ENCODE results near the gene RNLS. TPM values are rescaled to one million over a fixed set of nuclear protein-coding genes. Genes with fewer than 3 reads are reported as not detected.
"Not testable (repeated sequence)": the region's sequence is repeated elsewhere in the genome, so short reads cannot be mapped to it uniquely, and the experiment has no call there.

RNLS gene
- total RNA-seq, 1 donor from 2014 or later: 2.1 TPM

- Mint-ChIP-seq H3K36me3 (ENCODE audit: low read depth) (no peaks in the 10 kb centered on the region), H3K27ac (no peak overlapping the region), H3K27me3 (peaks cover 8% of the 10 kb centered on the region), H3K4me3 (no peak overlapping the region), H3K9me3 (peaks cover 6% of the 10 kb centered on the region), H3K4me1 (no peaks in the 10 kb centered on the region)
- DNase-seq: no peak
- intact Hi-C loops (cut with micrococcal nuclease): no loop called here
Observed at GRCh38 chr10:88497913-88498312, 85.2 kb downstream of the RNLS start.

GRCh38 chr10:88494537-88494936 lies 88.6 kb downstream of the RNLS start:
- intact Hi-C loops (cut with micrococcal nuclease): no loop called here
- H3K27ac Mint-ChIP-seq: no peak overlapping the region
- no peak overlapping the region for H3K4me3 Mint-ChIP-seq
- peaks cover 5% of the 10 kb centered on the region for H3K27me3 Mint-ChIP-seq
- H3K9me3 Mint-ChIP-seq: peaks cover 3% of the 10 kb centered on the region
- H3K36me3 Mint-ChIP-seq (ENCODE audit: low read depth): no peaks in the 10 kb centered on the region
- no peak for DNase-seq
- no peaks in the 10 kb centered on the region for H3K4me1 Mint-ChIP-seq

GRCh38 chr10:88493691-88494483 lies 89.2 kb downstream of the RNLS start:
- Mint-ChIP-seq H3K4me3 (no peak overlapping the region), H3K27me3 (peaks cover 5% of the 10 kb centered on the region), H3K4me1 (no peaks in the 10 kb centered on the region), H3K36me3 (ENCODE audit: low read depth) (no peaks in the 10 kb centered on the region), H3K27ac (no peak overlapping the region), H3K9me3 (peaks cover 3% of the 10 kb centered on the region)
- intact Hi-C loops (cut with micrococcal nuclease): no loop called here
- no peak for DNase-seq

- intact Hi-C loops (cut with micrococcal nuclease): no loop called here
Observed at GRCh38 chr10:88491314-88491713, 91.8 kb downstream of the RNLS start.

GRCh38 chr10:88490231-88490980 lies 92.7 kb downstream of the RNLS start:
- no peak for DNase-seq
- peaks cover 7% of the 10 kb centered on the region for H3K9me3 Mint-ChIP-seq
- peaks cover 2% of the 10 kb centered on the region for H3K27me3 Mint-ChIP-seq
- H3K36me3 Mint-ChIP-seq (ENCODE audit: low read depth): peaks cover 4% of the 10 kb centered on the region
- no peak overlapping the region for H3K4me3 Mint-ChIP-seq
- no peaks in the 10 kb centered on the region for H3K4me1 Mint-ChIP-seq
- intact Hi-C loops (cut with micrococcal nuclease): no loop called here
- no peak overlapping the region for H3K27ac Mint-ChIP-seq

More at GRCh38 chr10:88491314-88491713, 91.8 kb downstream of the RNLS start:
- no peak for DNase-seq
- no peak overlapping the region for H3K27ac Mint-ChIP-seq
- H3K4me1 Mint-ChIP-seq: no peaks in the 10 kb centered on the region
- peaks cover 4% of the 10 kb centered on the region for H3K36me3 Mint-ChIP-seq (ENCODE audit: low read depth)
- peaks cover 5% of the 10 kb centered on the region for H3K27me3 Mint-ChIP-seq
- H3K9me3 Mint-ChIP-seq: peaks cover 7% of the 10 kb centered on the region
- H3K4me3 Mint-ChIP-seq: no peak overlapping the region

GRCh38 chr10:88489107-88489506 lies 94.0 kb downstream of the RNLS start:
- Mint-ChIP-seq H3K27ac (no peak overlapping the region), H3K27me3 (peaks cover 1% of the 10 kb centered on the region), H3K4me3 (no peak overlapping the region), H3K9me3 (peaks cover 4% of the 10 kb centered on the region), H3K36me3 (ENCODE audit: low read depth) (peaks cover 4% of the 10 kb centered on the region), H3K4me1 (no peaks in the 10 kb centered on the region)
- intact Hi-C loops (cut with micrococcal nuclease): no loop called here
- no peak for DNase-seq

- DNase-seq; H3K4me3 Mint-ChIP-seq; H3K9me3 Mint-ChIP-seq; H3K27me3 Mint-ChIP-seq; H3K4me1 Mint-ChIP-seq; intact Hi-C loops (cut with micrococcal nuclease); H3K36me3 Mint-ChIP-seq (ENCODE audit: low read depth); H3K27ac Mint-ChIP-seq: not testable (repeated sequence)
Observed at GRCh38 chr10:88486816-88487215, 96.3 kb downstream of the RNLS start.

- no peaks in the 10 kb centered on the region for H3K4me1 Mint-ChIP-seq
- intact Hi-C loops (cut with micrococcal nuclease): no loop called here
- H3K9me3 Mint-ChIP-seq: peaks cover 10% of the 10 kb centered on the region
- no peak overlapping the region for H3K4me3 Mint-ChIP-seq
- H3K27me3 Mint-ChIP-seq: peaks cover 7% of the 10 kb centered on the region
- no peak for DNase-seq
- peaks cover 4% of the 10 kb centered on the region for H3K36me3 Mint-ChIP-seq (ENCODE audit: low read depth)
- H3K27ac Mint-ChIP-seq: no peak overlapping the region
Observed at GRCh38 chr10:88482220-88482619, 100.9 kb downstream of the RNLS start.

- H3K27ac Mint-ChIP-seq: no peak overlapping the region
Observed at GRCh38 chr10:88478256-88478655, 104.9 kb downstream of the RNLS start.

GRCh38 chr10:88477343-88478085 lies 105.6 kb downstream of the RNLS start:
- H3K4me1 Mint-ChIP-seq: no peaks in the 10 kb centered on the region
- intact Hi-C loops (cut with micrococcal nuclease): no loop called here
- H3K36me3 Mint-ChIP-seq (ENCODE audit: low read depth): no peaks in the 10 kb centered on the region
- H3K4me3 Mint-ChIP-seq: no peak overlapping the region
- H3K27me3 Mint-ChIP-seq: peaks cover 9% of the 10 kb centered on the region
- no peak for DNase-seq
- no peak overlapping the region for H3K27ac Mint-ChIP-seq
- H3K9me3 Mint-ChIP-seq: peaks cover 6% of the 10 kb centered on the region

More at GRCh38 chr10:88478256-88478655, 104.9 kb downstream of the RNLS start:
- Mint-ChIP-seq H3K4me3 (no peak overlapping the region), H3K27me3 (peaks cover 9% of the 10 kb centered on the region), H3K36me3 (ENCODE audit: low read depth) (no peaks in the 10 kb centered on the region), H3K4me1 (no peaks in the 10 kb centered on the region), H3K9me3 (peaks cover 6% of the 10 kb centered on the region)
- no peak for DNase-seq
- intact Hi-C loops (cut with micrococcal nuclease): no loop called here

- Mint-ChIP-seq H3K36me3 (ENCODE audit: low read depth) (no peaks in the 10 kb centered on the region), H3K4me3 (no peak overlapping the region), H3K27me3 (peaks cover 2% of the 10 kb centered on the region), H3K4me1 (no peaks in the 10 kb centered on the region), H3K9me3 (no peaks in the 10 kb centered on the region), H3K27ac (no peak overlapping the region)
- DNase-seq: no peak
- intact Hi-C loops (cut with micrococcal nuclease): no loop called here
Observed at GRCh38 chr10:88474884-88475844, 108.0 kb downstream of the RNLS start.

GRCh38 chr10:88473989-88474883 lies 108.9 kb downstream of the RNLS start:
- intact Hi-C loops (cut with micrococcal nuclease): no loop called here
- no peak overlapping the region for H3K27ac Mint-ChIP-seq
- no peaks in the 10 kb centered on the region for H3K9me3 Mint-ChIP-seq
- H3K27me3 Mint-ChIP-seq: peaks cover 3% of the 10 kb centered on the region
- H3K36me3 Mint-ChIP-seq (ENCODE audit: low read depth): no peaks in the 10 kb centered on the region
- no peak for DNase-seq
- no peaks in the 10 kb centered on the region for H3K4me1 Mint-ChIP-seq
- no peak overlapping the region for H3K4me3 Mint-ChIP-seq
